ENCODE measurements around the gene DAGLA.

- TF ChIP-seq CTCF (IDR thresholded peaks at IDR 0.05) (no peak), EZH2 (IDR thresholded peaks at IDR 0.05; ENCODE audit: borderline replicate concordance, insufficient read depth, low read depth, low read length, poor library complexity, severe bottlenecking) (no peak)
These were observed 4.9 kb downstream of the DAGLA start for GRCh38 chr11:61684870-61685616.
